Upper lobe of right lung (tissue), 1 donor: ENCODE measurements around the gene KLHL12. TPM values are rescaled to one million over a fixed set of nuclear protein-coding genes. Genes with fewer than 3 reads are reported as not detected.
"Not testable (repeated sequence)": the region's sequence is repeated elsewhere in the genome, so short reads cannot be mapped to it uniquely, and the experiment has no call there.

ENCODE experiments used
- ATAC-seq: fragments of 200-7000 bp; cut with Tn5 transposase; one replicate; pipeline ENCODE4 v1.9.1; 2020; ENCODE audit warnings: mild to moderate bottlenecking, moderate library complexity
- DNase-seq: peaks from one replicate; pipeline ENCODE4 v3.0.0-alpha.2; 2020
- H3K27ac ChIP-seq: fragments of 200-600 bp; one replicate; pipeline ENCODE4 v1.8.0; 2022
- H3K27me3 ChIP-seq: fragments of 200-600 bp; one replicate; pipeline ENCODE4 v1.8.0; 2022; ENCODE audit warnings: mild to moderate bottlenecking
- H3K36me3 ChIP-seq: fragments of 200-600 bp; one replicate; pipeline ENCODE4 v1.8.0; 2022
- H3K4me1 ChIP-seq: fragments of 200-600 bp; one replicate; pipeline ENCODE4 v1.8.0; 2022
- H3K4me3 ChIP-seq: fragments of 200-600 bp; one replicate; pipeline ENCODE4 v1.8.0; 2022; ENCODE audit warnings: mild to moderate bottlenecking
- H3K9me3 ChIP-seq: fragments of 200-600 bp; one replicate; pipeline ENCODE4 v1.8.0; 2022
- CTCF ChIP-seq: fragments of 200-600 bp; IDR thresholded peaks from one replicate; pipeline ENCODE4 v1.8.0; 2022; ENCODE audit warnings: antibody characterized with exemption
- intact Hi-C: fragments of 100-400 bp; cut with DNase I; formaldehyde crosslinking; loops from one replicate; pipeline ENCODE4 v1.11.0; 2022
- total RNA-seq: library from RNA; stranded (reverse); fragmentation: NEBNext Ultra II Directional; extraction: Animal tissue kit (Norgen Biotek cat#: 25700); gene quantifications from one replicate; pipeline ENCODE4 v1.2.1, GENCODE V29; 2021
- donor health status: DM: no; HTN: yes; CAD: no; lungs with severe emphysema.

KLHL12 gene
- total RNA-seq, 1 donor from 2014 or later: 24.4 TPM

DNA sequence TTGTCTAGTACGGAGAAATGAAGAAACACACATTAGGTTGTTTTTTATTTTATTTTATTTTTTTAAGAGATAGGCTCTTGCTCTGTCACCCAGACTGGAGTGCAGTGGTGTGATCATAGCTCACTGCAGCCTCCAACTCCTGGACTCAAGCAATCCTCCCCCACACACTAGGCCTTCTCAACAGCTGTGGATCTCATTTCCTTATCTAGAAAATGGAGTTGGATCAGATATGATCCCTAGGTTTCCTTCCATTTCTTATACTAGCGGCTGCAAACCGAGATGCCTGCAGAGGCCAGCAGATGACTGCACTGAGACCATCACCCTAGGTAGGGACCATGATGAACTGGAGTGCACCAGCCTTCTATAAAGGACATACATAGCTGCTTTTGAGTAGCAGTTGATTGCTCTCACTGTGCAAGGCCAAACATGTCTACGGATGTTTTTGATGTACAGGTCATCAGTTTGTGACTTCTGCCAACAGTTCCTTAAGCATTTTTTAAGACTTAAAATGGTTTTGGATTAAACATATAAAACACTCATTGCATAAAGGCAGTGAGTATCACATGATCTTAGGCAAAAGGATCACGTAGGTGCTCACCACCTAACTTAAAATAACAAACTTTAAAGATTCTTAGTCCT lies 11.4 kb upstream of the KLHL12 start:
- Histone ChIP-seq H3K9me3 (no peaks in the 10 kb centered on the region), H3K27ac (no peak overlapping the region), H3K4me3 (no peak overlapping the region), H3K4me1 (no peaks in the 10 kb centered on the region), H3K36me3 (peaks cover 35% of the 10 kb centered on the region), H3K27me3 (no peaks in the 10 kb centered on the region)
- TF ChIP-seq CTCF: no peak
- intact Hi-C loops: no loop called here
- no peak for ATAC-seq
- DNase-seq: no peak

DNA sequence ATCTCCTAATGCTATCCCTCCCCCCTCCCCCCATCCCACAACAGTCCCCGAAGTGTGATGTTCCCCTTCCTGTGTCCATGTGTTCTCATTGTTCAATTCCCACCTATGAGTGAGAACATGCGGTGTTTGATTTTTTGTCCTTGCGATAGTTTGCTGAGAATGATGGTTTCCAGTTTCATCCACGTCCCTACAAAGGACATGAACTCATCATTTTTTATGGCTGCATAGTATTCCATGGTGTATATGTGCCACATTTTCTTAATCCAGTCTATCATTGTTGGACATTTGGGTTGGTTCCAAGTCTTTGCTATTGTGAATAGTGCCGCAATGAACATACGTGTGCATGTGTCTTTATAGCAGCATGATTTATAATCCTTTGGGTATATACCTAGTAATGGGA lies 9.4 kb upstream of the KLHL12 start:
- H3K9me3 ChIP-seq, DNase-seq, ATAC-seq, H3K27me3 ChIP-seq, intact Hi-C loops, H3K4me1 ChIP-seq, H3K4me3 ChIP-seq, H3K27ac ChIP-seq: not testable (repeated sequence)
- H3K36me3 ChIP-seq: peaks cover 15% of the 10 kb centered on the region

DNA sequence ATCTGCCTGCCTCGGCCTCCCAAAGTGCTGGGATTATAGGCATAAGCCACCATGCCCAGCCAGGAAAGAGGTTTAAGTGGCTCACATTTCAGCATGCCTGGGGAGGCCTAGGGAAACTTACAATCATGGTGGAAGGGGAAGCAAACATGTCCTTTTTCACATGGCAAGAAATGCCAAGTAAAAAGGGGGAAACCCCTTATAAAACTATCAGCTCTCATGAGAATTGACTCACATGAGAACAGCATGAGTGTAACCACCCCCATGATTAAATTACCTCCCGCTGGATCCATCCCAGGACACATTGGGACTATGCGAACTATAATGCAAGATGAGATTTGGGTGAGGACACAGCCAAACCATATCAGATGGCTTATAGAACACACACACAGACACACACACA lies 8.8 kb upstream of the KLHL12 start:
- no peak for DNase-seq
- peaks cover 9% of the 10 kb centered on the region for H3K36me3 ChIP-seq
- no peak for TF ChIP-seq CTCF
- intact Hi-C loops: no loop called here
- H3K27ac ChIP-seq: no peak overlapping the region
- no peaks in the 10 kb centered on the region for H3K27me3 ChIP-seq
- ATAC-seq: no peak
- no peaks in the 10 kb centered on the region for H3K4me1 ChIP-seq
- H3K4me3 ChIP-seq: no peak overlapping the region
- no peaks in the 10 kb centered on the region for H3K9me3 ChIP-seq

DNA sequence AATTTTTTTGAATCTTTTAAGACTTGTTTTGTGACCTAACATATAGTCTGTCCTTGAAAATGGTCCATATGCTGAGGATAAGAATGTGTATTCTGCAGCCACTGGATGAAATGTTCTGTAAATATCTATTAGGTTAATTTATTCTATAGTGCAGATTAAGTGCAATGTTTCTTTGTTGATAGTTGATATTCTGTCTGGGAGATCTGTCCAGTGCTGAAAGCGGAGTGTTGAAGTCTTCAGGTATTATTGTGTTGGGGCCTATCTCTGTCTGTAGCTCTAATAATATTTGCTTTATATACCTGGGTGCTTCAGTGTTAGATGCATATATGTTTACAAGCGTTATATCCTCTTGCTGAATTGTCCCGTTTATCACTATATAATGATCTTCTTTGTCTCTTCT lies 7.7 kb upstream of the KLHL12 start:
- intact Hi-C loops: no loop called here
- H3K4me3 ChIP-seq: no peak overlapping the region
- H3K36me3 ChIP-seq: no peaks in the 10 kb centered on the region
- ATAC-seq (no peak), DNase-seq (no peak)
- H3K4me1 ChIP-seq: no peaks in the 10 kb centered on the region
- TF ChIP-seq CTCF: no peak
- H3K27ac ChIP-seq: no peak overlapping the region
- no peaks in the 10 kb centered on the region for H3K27me3 ChIP-seq
- no peaks in the 10 kb centered on the region for H3K9me3 ChIP-seq

GRCh38 chr1:202932476-202932875 lies 5.4 kb upstream of the KLHL12 start:
- H3K27me3 ChIP-seq: no peaks in the 10 kb centered on the region
- no peaks in the 10 kb centered on the region for H3K9me3 ChIP-seq
- H3K4me1 ChIP-seq: no peaks in the 10 kb centered on the region
- DNase-seq: no peak
- H3K27ac ChIP-seq: no peak overlapping the region
- ATAC-seq: no peak
- no peak overlapping the region for H3K4me3 ChIP-seq
- intact Hi-C loops: no loop called here
- TF ChIP-seq CTCF: no peak
- no peaks in the 10 kb centered on the region for H3K36me3 ChIP-seq

GRCh38 chr1:202923533-202923932 lies 3.5 kb downstream of the KLHL12 start:
- ATAC-seq: no peak
- TF ChIP-seq CTCF: no peak
- H3K4me3 ChIP-seq: no peak overlapping the region
- no peak for DNase-seq
- intact Hi-C loops: no loop called here
- H3K9me3 ChIP-seq: no peaks in the 10 kb centered on the region
- no peak overlapping the region for H3K27ac ChIP-seq
- no peaks in the 10 kb centered on the region for H3K27me3 ChIP-seq
- H3K4me1 ChIP-seq: peaks cover 12% of the 10 kb centered on the region
- H3K36me3 ChIP-seq: peaks cover 26% of the 10 kb centered on the region
